ENCODE results near the gene SLC39A9.

DNA sequence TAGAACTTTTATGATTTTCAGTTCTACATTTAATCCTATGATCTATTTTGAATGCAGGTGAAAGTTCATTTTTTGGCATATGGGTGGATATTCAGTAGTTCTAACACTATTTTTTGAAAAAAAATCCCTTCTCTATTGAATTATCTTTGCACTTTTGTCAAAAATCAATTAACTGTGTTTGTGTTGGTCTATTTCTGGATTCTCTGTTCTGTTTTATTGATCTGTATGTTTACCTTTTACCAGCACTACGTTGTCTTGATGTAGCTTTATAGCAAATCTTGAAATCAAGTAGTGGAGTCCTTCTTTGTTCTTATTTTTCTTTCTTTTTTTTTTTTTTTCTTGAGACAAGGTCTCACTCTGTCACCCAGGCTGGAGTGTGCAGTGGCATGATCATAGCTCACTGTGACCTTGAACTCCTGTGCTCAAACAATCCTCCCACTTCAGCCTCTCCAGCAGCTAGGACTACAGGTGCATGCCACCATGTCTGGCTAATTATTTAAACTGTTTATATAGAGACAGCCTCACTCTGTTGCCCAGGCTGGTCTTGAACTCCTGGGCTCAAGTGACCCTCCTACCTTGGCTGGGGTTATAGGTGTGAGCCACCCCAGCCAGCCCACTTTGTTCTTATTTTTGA, 31.9 kb downstream of the SLC39A9 start:
- TF ChIP-seq, protein P1, sequence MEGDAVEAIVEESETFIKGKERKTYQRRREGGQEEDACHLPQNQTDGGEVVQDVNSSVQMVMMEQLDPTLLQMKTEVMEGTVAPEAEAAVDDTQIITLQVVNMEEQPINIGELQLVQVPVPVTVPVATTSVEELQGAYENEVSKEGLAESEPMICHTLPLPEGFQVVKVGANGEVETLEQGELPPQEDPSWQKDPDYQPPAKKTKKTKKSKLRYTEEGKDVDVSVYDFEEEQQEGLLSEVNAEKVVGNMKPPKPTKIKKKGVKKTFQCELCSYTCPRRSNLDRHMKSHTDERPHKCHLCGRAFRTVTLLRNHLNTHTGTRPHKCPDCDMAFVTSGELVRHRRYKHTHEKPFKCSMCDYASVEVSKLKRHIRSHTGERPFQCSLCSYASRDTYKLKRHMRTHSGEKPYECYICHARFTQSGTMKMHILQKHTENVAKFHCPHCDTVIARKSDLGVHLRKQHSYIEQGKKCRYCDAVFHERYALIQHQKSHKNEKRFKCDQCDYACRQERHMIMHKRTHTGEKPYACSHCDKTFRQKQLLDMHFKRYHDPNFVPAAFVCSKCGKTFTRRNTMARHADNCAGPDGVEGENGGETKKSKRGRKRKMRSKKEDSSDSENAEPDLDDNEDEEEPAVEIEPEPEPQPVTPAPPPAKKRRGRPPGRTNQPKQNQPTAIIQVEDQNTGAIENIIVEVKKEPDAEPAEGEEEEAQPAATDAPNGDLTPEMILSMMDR (IDR thresholded peaks at IDR 0.05 in 8 of 11, conservative IDR thresholded peaks at IDR 0.05 in 3 of 11), result no peak
- TF ChIP-seq POLR2A (IDR thresholded peaks at IDR 0.05) (no peak), POLR2AphosphoS5 (IDR thresholded peaks at IDR 0.05) (no peak)
